ENCODE data around the gene PXMP2. TPM values are rescaled to one million over a fixed set of nuclear protein-coding genes. Genes with fewer than 3 reads are reported as not detected.

PXMP2 gene
- total RNA-seq, 1 donor from 2014 or later, result 9.8 TPM

DNA sequence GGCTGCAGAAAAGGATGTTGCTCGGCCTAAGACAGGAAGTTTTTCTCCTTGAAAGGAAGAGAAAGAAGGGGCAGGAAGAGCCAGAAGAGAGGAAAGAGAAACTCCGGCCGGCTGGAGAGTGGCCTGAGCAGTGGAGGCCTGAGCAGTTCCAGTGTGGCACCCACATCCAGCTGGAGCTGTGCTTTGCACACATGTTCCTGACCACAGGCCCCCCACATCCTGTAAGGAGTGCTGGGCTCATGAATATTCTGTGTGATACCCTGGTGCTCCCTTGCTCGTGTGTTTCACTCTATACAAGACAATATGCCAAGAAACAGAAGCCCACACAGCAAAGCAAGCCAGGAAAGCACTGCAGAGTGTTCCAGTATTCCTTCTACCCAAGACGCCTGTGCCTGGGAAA, 27.3 kb upstream of the PXMP2 start:
- Mint-ChIP-seq H3K4me3 (ENCODE audit: unreplicated experiment) (no peak overlapping the region), H3K27me3 (ENCODE audit: unreplicated experiment) (peaks cover 1% of the 10 kb centered on the region), H3K27ac (ENCODE audit: unreplicated experiment) (no peak overlapping the region), H3K36me3 (ENCODE audit: unreplicated experiment) (no peaks in the 10 kb centered on the region), H3K4me1 (ENCODE audit: low read depth, unreplicated experiment) (no peaks in the 10 kb centered on the region), H3K9me3 (ENCODE audit: unreplicated experiment) (no peaks in the 10 kb centered on the region)
- TF ChIP-seq CTCF (IDR thresholded peaks at IDR 0.05; ENCODE audit: partially characterized antibody, unreplicated experiment), result no peak
- DNase-seq, result no peak

DNA sequence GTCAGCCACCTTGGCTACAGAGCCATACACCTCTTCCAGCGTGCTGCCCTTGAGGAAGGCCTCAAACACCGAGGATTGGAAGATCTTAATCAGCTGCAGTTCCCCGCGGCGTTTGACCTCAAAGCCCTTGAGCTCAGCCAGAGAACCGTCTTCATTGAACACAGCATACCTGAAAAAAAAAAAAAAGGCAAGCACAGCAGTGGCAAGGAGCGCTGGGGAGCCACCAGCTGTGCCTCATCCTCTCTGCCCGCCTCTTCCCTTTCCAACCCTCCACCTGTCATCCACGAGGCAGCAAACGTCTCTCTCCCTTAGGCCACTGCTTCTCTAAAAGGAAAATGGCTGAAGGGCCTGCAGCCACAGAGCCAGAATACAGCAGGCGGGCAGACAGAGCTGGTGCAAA, 26.4 kb upstream of the PXMP2 start:
- H3K36me3 Mint-ChIP-seq (ENCODE audit: unreplicated experiment), result no peaks in the 10 kb centered on the region
- H3K4me1 Mint-ChIP-seq (ENCODE audit: low read depth, unreplicated experiment), result no peaks in the 10 kb centered on the region
- TF ChIP-seq CTCF (IDR thresholded peaks at IDR 0.05; ENCODE audit: partially characterized antibody, unreplicated experiment), result no peak

DNA sequence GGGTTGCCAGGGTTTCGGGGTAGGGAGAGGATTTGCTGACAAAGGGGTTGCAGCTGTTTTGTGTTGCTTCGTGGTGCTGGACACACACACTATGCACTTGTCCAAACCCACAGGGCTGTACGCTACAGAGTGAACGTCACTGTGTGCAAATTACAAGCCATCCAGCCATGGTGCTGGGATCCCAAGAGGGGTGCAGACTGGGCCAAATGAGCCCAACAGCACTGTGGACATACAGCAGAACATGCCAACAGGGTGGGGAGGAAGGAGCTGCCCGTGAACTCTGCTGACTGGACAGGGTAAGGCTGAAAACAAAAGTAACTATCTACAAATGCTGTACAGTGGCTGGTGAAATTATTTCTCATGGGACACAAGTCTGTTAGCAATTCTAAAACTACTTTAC, 25.4 kb upstream of the PXMP2 start:
- no peak overlapping the region for H3K4me3 Mint-ChIP-seq (ENCODE audit: unreplicated experiment)
- no peaks in the 10 kb centered on the region for H3K9me3 Mint-ChIP-seq (ENCODE audit: unreplicated experiment)
- H3K4me1 Mint-ChIP-seq (ENCODE audit: low read depth, unreplicated experiment), result no peaks in the 10 kb centered on the region
- H3K36me3 Mint-ChIP-seq (ENCODE audit: unreplicated experiment), result no peaks in the 10 kb centered on the region
- H3K27me3 Mint-ChIP-seq (ENCODE audit: unreplicated experiment), result peaks cover 4% of the 10 kb centered on the region
- no peak for DNase-seq
- H3K27ac Mint-ChIP-seq (ENCODE audit: unreplicated experiment), result no peak overlapping the region
- TF ChIP-seq CTCF (IDR thresholded peaks at IDR 0.05; ENCODE audit: partially characterized antibody, unreplicated experiment), result no peak

More for the DNA sequence above, 26.4 kb upstream of the PXMP2 start:
- no peaks in the 10 kb centered on the region for H3K9me3 Mint-ChIP-seq (ENCODE audit: unreplicated experiment)
- no peak overlapping the region for H3K4me3 Mint-ChIP-seq (ENCODE audit: unreplicated experiment)
- no peak for DNase-seq
- peaks cover 1% of the 10 kb centered on the region for H3K27me3 Mint-ChIP-seq (ENCODE audit: unreplicated experiment)
- H3K27ac Mint-ChIP-seq (ENCODE audit: unreplicated experiment), result no peak overlapping the region

DNA sequence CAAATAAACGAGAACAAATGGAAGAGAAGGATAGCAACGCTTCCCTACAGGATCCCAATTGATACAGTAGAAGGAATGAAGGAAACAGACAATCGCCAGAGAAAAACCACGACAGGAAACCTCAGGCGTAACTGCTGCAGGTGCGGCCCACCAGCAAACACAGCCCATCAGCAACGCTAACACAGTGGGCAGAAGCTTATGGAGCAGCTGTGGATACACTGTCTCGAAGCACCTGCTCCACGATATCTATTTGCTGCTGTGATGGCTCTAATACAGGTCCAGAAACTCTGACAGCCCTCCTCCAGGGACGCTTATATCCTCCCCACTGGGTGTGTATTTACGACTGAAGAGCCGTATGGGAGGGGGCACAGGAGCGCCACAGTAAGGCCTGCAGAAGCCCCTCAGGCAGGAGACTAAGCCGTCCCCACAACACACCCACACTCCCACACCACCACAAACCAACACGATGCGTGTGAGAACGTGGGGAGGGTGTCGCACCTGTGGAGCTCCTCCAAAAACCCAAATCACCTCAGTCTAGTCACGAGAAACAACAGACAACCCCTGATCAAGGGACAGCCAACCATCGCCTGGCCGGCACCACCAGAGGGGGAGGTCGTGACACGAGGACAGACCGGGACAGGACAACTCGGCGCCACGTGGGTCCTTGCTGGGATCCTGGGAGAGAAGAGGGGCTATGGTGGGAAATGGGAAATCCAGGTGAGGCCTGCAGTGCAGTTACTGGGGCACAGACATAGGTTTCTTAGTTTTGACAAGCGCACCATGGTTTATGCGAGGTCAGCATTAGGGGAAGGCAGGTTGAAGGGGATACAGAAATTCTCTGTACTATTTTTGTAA, 24.3 kb upstream of the PXMP2 start:
- Mint-ChIP-seq H3K4me1 (ENCODE audit: low read depth, unreplicated experiment) (no peaks in the 10 kb centered on the region), H3K27ac (ENCODE audit: unreplicated experiment) (no peak overlapping the region), H3K4me3 (ENCODE audit: unreplicated experiment) (no peak overlapping the region), H3K27me3 (ENCODE audit: unreplicated experiment) (peaks cover 6% of the 10 kb centered on the region), H3K9me3 (ENCODE audit: unreplicated experiment) (no peaks in the 10 kb centered on the region), H3K36me3 (ENCODE audit: unreplicated experiment) (peaks cover 4% of the 10 kb centered on the region)
- no peak for TF ChIP-seq CTCF (IDR thresholded peaks at IDR 0.05; ENCODE audit: partially characterized antibody, unreplicated experiment)
- DNase-seq, result no peak
